Caco-2 (cell line): Measurements from ENCODE around the gene MTA1. TPM values are rescaled to one million over a fixed set of nuclear protein-coding genes. Genes with fewer than 3 reads are reported as not detected.

Experiments used
- BruUV-seq: library from RNA; stranded (reverse); fragments of 400-500 nt; replicated peaks from 2 replicates; lab custom pipeline; 2021; lab: Mats Ljungman, UMichigan
- CTCF ChIA-PET: fragments of 300-600 bp; sonication (Branson Sonifier 250); formaldehyde crosslinking; loops from one replicate; lab custom pipeline; 2022; ENCODE audit warnings: antibody characterized with exemption; lab: Charles Lee
- POLR2A ChIA-PET: fragments of 300-600 bp; sonication (Branson Sonifier 250); formaldehyde crosslinking; loops from one replicate; lab custom pipeline; 2022; ENCODE audit warnings: antibody characterized with exemption; lab: Charles Lee
- DNase-seq, 2 experiments: peaks; one replicate each; pipeline versions ENCODE4 v3.0.0 to v3.0.0-alpha.2; 2020 to 2022
- H3K27me3 ChIP-seq: replicated peaks from 2 replicates; pipeline ENCODE4 v1.6.0; 2011; ENCODE audit warnings: low read length; ENCODE audit not compliant: control insufficient read depth, insufficient read depth
- H3K36me3 ChIP-seq: 2 replicates; pipeline ENCODE4 v1.5.1; 2011; ENCODE audit warnings: low read length; ENCODE audit not compliant: control insufficient read depth, insufficient read depth
- H3K4me1 ChIP-seq: fragments of 250-450 bp; sonication (Bioruptor Pico); 2 replicates; pipeline ENCODE4 v1.5.1; 2020; ENCODE audit warnings: mild to moderate bottlenecking
- H3K4me3 ChIP-seq: 2 replicates; pipeline ENCODE4 v1.5.1; 2011; ENCODE audit warnings: low read depth, mild to moderate bottlenecking, control low read depth, low read length
- H3K9me3 ChIP-seq: fragments of 250-450 bp; sonication (Bioruptor Pico); 2 replicates; pipeline ENCODE4 v1.5.1; 2020; ENCODE audit warnings: mild to moderate bottlenecking, moderate library complexity
- H3K27ac Mint-ChIP-seq: one replicate; pipeline ENCODE4 v1.8.0; 2022; ENCODE audit warnings: mixed read lengths; ENCODE audit not compliant: unreplicated experiment
- H3K27me3 Mint-ChIP-seq: one replicate; pipeline ENCODE4 v1.8.0; 2022; ENCODE audit warnings: mixed read lengths; ENCODE audit not compliant: insufficient read depth, unreplicated experiment
- H3K36me3 Mint-ChIP-seq: one replicate; pipeline ENCODE4 v1.8.0; 2022; ENCODE audit warnings: mild to moderate bottlenecking, mixed read lengths; ENCODE audit not compliant: insufficient read depth, unreplicated experiment
- H3K4me1 Mint-ChIP-seq: one replicate; pipeline ENCODE4 v1.8.0; 2022; ENCODE audit warnings: low read depth, mixed read lengths; ENCODE audit not compliant: unreplicated experiment
- H3K4me3 Mint-ChIP-seq: one replicate; pipeline ENCODE4 v1.8.0; 2022; ENCODE audit warnings: mild to moderate bottlenecking, moderate library complexity, mixed read lengths; ENCODE audit not compliant: unreplicated experiment
- H3K9me3 Mint-ChIP-seq: one replicate; pipeline ENCODE4 v1.8.0; 2022; ENCODE audit warnings: mixed read lengths; ENCODE audit not compliant: unreplicated experiment
- intact Hi-C: fragments of 100-400 bp; cut with micrococcal nuclease; formaldehyde crosslinking; loops from one replicate; pipeline ENCODE4 v1.10.0; 2022; ENCODE audit not compliant: unreplicated experiment
- total RNA-seq: library from RNA; stranded (reverse); gene quantifications from 2 replicates; pipeline ENCODE4 v1.2.3, GENCODE V29; 2022
- TF ChIP-seq, protein P1 (sequence below), 2 experiments: fragments of 200-600 bp in 1 of 2; IDR thresholded peaks; 1 replicate in 1 of 2; 2 replicates in 1 of 2; pipeline versions ENCODE4 v1.5.1 to v1.8.0; 2011 to 2022; ENCODE audit warnings: antibody characterized with exemption in 1 of 2, control low read depth in 1 of 2, inconsistent platforms in 1 of 2, low read depth in 1 of 2, low read length in 1 of 2, mild to moderate bottlenecking in 1 of 2, moderate library complexity in 1 of 2; ENCODE audit not compliant: insufficient read depth in 1 of 2, severe bottlenecking in 1 of 2, unreplicated experiment in 1 of 2

Gene MTA1
- total RNA-seq, 1 experiment from 2014 or later = 167 TPM

DNA sequence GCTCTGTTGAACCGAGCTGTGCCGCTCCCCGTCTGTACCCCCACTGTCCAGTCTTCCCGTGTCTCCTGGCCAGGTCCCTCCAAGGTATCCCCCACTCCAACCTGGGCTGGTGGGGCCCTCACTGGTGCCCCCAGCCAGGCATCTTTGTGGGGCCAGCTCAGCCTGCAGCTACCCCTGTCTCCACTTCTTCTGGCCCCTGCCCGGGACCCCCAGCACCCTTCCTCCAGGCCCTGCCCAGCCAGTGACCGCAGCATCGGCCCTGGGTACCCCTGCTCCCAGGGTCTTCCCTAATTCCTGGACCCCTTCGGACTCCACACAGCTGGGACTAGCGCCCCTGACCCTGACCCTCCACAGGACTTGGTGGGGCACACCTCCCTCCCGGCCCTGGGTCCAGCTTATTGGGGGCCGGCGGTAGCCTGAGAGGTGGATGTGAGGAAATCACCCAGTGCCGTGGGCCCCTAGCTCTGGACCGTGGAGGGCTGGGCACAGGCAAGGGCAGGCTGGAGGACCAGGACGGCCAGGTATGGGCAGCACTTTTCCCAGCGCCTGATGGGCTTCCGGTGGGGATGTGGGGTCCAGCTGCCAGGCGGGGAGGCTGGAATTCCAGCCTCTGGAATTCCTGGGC is 63.0 kb downstream of the MTA1 start:
- Mint-ChIP-seq H3K27ac (peak overlapping the region; percentile 96), H3K4me3 (peak overlapping the region; percentile 78), H3K27me3 (peaks cover 4% of the 10 kb centered on the region), H3K4me1 (peaks cover 13% of the 10 kb centered on the region), H3K36me3 (peaks cover 1% of the 10 kb centered on the region), H3K9me3 (no peaks in the 10 kb centered on the region)
- no peaks in the 10 kb centered on the region for H3K9me3 ChIP-seq
- TF ChIP-seq, protein P1, sequence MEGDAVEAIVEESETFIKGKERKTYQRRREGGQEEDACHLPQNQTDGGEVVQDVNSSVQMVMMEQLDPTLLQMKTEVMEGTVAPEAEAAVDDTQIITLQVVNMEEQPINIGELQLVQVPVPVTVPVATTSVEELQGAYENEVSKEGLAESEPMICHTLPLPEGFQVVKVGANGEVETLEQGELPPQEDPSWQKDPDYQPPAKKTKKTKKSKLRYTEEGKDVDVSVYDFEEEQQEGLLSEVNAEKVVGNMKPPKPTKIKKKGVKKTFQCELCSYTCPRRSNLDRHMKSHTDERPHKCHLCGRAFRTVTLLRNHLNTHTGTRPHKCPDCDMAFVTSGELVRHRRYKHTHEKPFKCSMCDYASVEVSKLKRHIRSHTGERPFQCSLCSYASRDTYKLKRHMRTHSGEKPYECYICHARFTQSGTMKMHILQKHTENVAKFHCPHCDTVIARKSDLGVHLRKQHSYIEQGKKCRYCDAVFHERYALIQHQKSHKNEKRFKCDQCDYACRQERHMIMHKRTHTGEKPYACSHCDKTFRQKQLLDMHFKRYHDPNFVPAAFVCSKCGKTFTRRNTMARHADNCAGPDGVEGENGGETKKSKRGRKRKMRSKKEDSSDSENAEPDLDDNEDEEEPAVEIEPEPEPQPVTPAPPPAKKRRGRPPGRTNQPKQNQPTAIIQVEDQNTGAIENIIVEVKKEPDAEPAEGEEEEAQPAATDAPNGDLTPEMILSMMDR (IDR thresholded peaks at IDR 0.05; ENCODE audit: insufficient read depth in 1 of 2, low read depth in 1 of 2, low read length in 1 of 2, severe bottlenecking in 1 of 2, unreplicated experiment in 1 of 2) = no peak
- H3K4me1 ChIP-seq = peaks cover 35% of the 10 kb centered on the region
- DNase-seq = no peak
- no TSS peak for BruUV-seq
- no peaks in the 10 kb centered on the region for H3K36me3 ChIP-seq
- no peaks in the 10 kb centered on the region; the same call in 1 of the 2 replicates for H3K27me3 ChIP-seq
- ChIA-PET POLR2A (no interaction called here), CTCF (no interaction called here)
- intact Hi-C loops = no loop called here
- H3K4me3 ChIP-seq = no peak overlapping the region

DNA sequence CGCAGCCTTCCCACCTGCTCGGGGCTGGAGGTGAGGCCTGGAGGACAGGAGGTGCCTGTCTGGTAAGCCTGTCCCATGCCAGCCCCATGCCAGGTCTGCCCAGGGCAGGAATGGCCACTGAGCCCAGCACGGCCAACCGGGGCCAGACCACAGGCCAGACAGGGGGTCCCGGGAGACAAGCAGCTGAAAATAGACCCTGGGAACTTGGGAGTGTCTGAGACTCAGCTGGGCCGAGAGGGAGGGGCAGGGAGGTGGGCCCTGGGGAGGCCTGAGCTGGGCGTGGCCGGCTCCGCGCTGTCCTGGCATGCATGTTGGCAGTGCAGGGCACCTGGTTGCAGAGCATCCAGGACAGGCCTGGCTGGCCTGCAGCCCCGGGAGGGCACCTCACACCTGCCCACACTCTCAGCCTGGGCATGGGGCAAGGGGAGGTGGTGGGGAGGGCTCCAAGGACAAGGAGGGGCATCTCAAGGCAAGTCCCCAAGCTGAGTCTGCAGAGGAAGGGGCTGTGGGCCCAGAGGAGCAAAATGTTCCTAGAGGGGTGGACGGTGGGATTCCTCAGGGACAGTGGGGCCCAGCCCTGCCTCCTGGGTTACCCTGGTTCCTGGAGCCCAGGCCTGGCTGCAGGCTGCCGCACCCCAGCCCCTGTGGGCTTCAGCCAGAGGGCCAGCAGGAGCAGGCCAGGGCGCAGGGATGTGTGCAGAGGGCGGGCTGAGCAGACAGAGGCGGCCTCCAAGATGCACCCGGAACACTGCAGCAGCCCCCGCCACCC is 63.9 kb downstream of the MTA1 start:
- ChIA-PET POLR2A (no interaction called here), CTCF (no interaction called here)
- Mint-ChIP-seq H3K27me3 (peaks cover 4% of the 10 kb centered on the region), H3K27ac (no peak overlapping the region), H3K9me3 (no peaks in the 10 kb centered on the region), H3K4me3 (no peak overlapping the region), H3K36me3 (no peaks in the 10 kb centered on the region), H3K4me1 (peaks cover 13% of the 10 kb centered on the region)
- no peaks in the 10 kb centered on the region for H3K36me3 ChIP-seq
- peaks cover 42% of the 10 kb centered on the region for H3K4me1 ChIP-seq
- intact Hi-C loops = no loop called here
- TF ChIP-seq, protein P1 (IDR thresholded peaks at IDR 0.05; ENCODE audit: insufficient read depth in 1 of 2, low read depth in 1 of 2, low read length in 1 of 2, severe bottlenecking in 1 of 2, unreplicated experiment in 1 of 2) = no peak
- BruUV-seq = no TSS peak
- no peaks in the 10 kb centered on the region; the same call in 1 of the 2 replicates for H3K27me3 ChIP-seq
- DNase-seq = no peak
- H3K4me3 ChIP-seq = no peak overlapping the region
- no peaks in the 10 kb centered on the region for H3K9me3 ChIP-seq

DNA sequence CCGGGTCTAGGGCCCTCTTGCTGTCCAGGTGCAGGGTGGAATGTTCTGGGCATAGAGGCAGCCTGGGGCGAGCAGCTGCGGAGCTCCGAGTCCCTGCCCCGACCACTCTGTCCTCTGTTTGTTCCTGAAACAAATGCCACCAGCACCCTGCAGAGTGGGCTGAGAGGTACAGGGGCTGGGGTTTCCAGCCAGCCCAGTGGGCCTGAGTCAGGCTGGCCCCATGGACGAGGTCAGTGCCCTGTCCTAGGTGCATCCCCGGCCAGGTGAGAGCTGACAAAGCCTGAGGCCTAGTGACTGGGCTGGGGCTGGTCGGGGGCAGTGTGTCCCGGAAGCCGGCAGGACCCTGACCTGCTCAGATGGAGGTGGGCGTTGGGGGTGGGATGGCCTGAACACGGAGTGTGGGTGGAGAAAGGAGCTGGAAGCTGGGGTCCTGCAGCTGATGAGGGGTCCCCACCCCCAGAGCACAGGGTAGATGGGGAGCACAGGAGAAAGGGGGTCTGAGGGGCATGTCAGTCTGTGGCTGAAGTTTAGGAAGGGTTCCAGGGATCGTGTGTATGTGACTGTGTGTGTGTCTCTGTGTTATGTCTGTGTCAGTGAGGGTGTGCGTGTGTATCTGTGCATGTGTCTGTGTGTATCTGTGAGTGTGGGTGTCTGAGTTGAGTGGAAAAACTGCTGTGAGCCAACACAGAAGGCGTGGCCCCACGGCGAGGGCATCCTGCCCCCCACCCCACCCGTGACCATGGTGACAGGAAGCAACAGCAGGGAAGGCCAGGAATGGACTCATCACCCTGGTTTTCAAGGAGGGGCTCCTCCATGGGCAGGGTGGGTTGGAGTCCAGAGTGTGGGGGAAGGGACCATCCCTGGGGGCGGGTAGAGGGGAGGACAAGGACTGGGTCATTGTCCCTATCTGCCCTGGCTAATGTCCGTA is 64.7 kb downstream of the MTA1 start:
- Histone ChIP-seq H3K36me3 (no peaks in the 10 kb centered on the region), H3K27me3 (no peaks in the 10 kb centered on the region; the same call in 1 of the 2 replicates), H3K9me3 (no peaks in the 10 kb centered on the region), H3K4me1 (peaks cover 50% of the 10 kb centered on the region), H3K4me3 (no peak overlapping the region)
- H3K9me3 Mint-ChIP-seq = no peaks in the 10 kb centered on the region
- POLR2A ChIA-PET = no interaction called here
- H3K36me3 Mint-ChIP-seq = no peaks in the 10 kb centered on the region
- no peak for DNase-seq
- BruUV-seq = no TSS peak
- H3K4me3 Mint-ChIP-seq = no peak overlapping the region
- intact Hi-C loops = no loop called here
- TF ChIP-seq, protein P1 (IDR thresholded peaks at IDR 0.05; ENCODE audit: insufficient read depth in 1 of 2, low read depth in 1 of 2, low read length in 1 of 2, severe bottlenecking in 1 of 2, unreplicated experiment in 1 of 2) = no peak
- H3K27ac Mint-ChIP-seq = peak overlapping the region; percentile 9
- CTCF ChIA-PET = no interaction called here
- peaks cover 4% of the 10 kb centered on the region for H3K27me3 Mint-ChIP-seq
- peaks cover 13% of the 10 kb centered on the region for H3K4me1 Mint-ChIP-seq
